Testis (tissue), 3 donors: ENCODE data around the gene RNF121. TPM values are rescaled to one million over a fixed set of nuclear protein-coding genes. Genes with fewer than 3 reads are reported as not detected.

Experiments used
- DNase-seq: peaks from one replicate; pipeline ENCODE4 v3.0.0-alpha.2; 2019
- H3K27ac ChIP-seq, 2 donors: fragments of 200-600 bp; sonication (generic); one replicate each; pipeline ENCODE4 v1.5.1; 2019
- H3K27me3 ChIP-seq: fragments of 200-600 bp; sonication (generic); one replicate; pipeline ENCODE4 v1.5.1; 2019
- H3K36me3 ChIP-seq: fragments of 200-600 bp; sonication (generic); one replicate; pipeline ENCODE4 v1.5.1; 2017; ENCODE audit warnings: low read depth; ENCODE audit errors: missing control alignments
- H3K4me1 ChIP-seq: fragments of 200-600 bp; sonication (generic); one replicate; pipeline ENCODE4 v1.5.1; 2019
- H3K4me3 ChIP-seq, 2 donors: fragments of 200-600 bp; sonication (generic); one replicate each; pipeline ENCODE4 v1.5.1; 2017 to 2019
- H3K9me3 ChIP-seq: fragments of 200-600 bp; sonication (generic); one replicate; pipeline ENCODE4 v1.5.1; 2017
- POLR2A ChIP-seq: fragments of 450-650 bp; IDR thresholded peaks from one replicate; pipeline ENCODE4 v1.6.1; 2017; ENCODE audit warnings: antibody characterized with exemption, mild to moderate bottlenecking, moderate library complexity
- WGBS, 2 donors: methylation state at CpG; one replicate each; pipeline ENCODE4 v1.1.5; 2018; 5-methylcytosine and 5-hydroxymethylcytosine counted together
- intact Hi-C: fragments of 100-400 bp; cut with DNase I; formaldehyde crosslinking; loops from one replicate; pipeline ENCODE4 v1.15.1; 2023; ENCODE audit warnings: low total_unique reads
- polyA plus RNA-seq: library from polyadenylated mRNA; stranded (reverse); fragments of 350-450 nt; fragmentation: Illumina TruSeq; extraction: RNeasy Lipid Tissue Mini Kit (QIAGEN cat#74804); gene quantifications from one replicate; pipeline ENCODE4 v1.2.3, GENCODE V29; 2014; ENCODE audit warnings: low read depth, low replicate concordance; ENCODE audit not compliant: insufficient read depth
- total RNA-seq, 2 donors: library from RNA; depleted of rRNA; stranded (reverse); fragments of >200 nt; gene quantifications; one replicate each; pipeline ENCODE4 v1.2.3, GENCODE V29; 2016
- TF ChIP-seq, protein P1 (sequence below), 3 experiments: fragments of 450-650 bp in 2 of 3; fragments of 200-600 bp in 1 of 3; sonication (generic) in 1 of 3; IDR thresholded peaks; one replicate each; pipeline ENCODE4 v1.5.1; 2016 to 2019; ENCODE audit warnings: antibody characterized with exemption in 3 of 3, mild to moderate bottlenecking in 2 of 3, moderate library complexity in 1 of 3

The RNF121 gene
- total and polyA plus RNA-seq, 3 donors from 2014 or later, result 51.7 to 72.5 (median 54.4) TPM

DNA sequence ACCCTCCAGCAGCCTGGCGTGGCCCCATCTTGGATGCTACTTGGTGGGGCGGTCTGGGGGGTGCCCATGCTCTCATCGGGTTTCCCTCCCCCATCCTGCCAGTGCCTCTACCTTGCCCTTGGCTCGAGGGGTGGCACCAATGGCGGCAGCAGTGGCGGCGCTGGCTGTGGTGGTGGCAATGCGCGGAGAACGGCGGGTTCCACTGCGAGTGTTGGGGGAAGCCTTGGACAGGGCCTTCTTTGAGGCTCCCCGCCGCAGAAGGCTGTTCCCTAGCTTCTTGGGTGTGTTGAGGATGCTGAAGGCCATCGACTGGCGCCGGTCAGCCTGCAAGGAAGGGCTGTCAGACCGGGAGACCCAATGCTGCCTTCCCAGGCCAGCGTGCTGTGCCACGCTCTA, 74.9 kb downstream of the RNF121 start:
- no peak overlapping the region for H3K27ac ChIP-seq
- peaks cover 15% of the 10 kb centered on the region for H3K4me1 ChIP-seq
- WGBS, 2 donors, result 82 to 94% methylated on average over 10 to 20 of the region's 20 CpGs

DNA sequence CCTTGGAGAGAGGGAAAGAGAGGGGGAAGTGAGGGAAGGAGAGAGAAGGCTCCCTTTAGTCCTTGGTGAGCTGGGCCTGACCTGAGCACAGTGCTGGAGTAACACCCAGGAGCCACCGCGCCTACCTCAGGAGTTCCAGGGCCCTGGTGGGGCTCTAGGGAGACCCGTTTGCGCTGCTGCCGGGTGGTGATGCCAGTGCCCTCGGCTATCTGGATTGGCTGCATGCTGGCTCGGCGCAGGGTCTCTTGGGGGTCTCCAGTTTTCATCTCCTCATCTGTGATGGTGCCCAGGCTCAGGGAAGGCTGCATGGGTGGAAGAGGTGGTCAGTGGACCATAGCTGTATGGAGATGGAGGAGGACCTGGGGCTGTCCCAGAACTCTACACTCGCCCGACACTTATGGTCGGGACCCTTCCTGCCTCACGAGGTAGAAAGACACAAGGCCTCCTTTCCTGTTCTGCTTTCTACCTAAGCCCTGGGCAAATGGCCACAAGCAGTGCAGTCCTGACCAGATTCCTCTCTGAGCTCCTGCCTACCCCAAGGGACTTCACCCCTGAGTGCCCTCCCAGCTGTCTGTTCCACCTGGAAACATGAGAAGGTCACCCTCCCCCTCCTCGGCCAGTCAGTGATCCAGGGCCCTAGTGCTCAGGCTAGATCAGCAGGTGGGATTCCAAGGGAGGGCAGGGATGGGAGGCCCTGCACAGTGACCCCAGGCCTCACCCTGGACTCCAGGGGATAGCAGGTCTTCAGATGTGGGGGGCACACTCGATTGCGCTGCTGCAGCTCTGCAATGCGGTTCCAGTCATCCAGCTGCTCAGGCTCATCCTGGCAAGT, 75.9 kb downstream of the RNF121 start:
- 85 to 89% methylated on average over 13 to 16 of the region's 16 CpGs for WGBS, 2 donors
- no peak for TF ChIP-seq POLR2A
- TF ChIP-seq, protein P1, sequence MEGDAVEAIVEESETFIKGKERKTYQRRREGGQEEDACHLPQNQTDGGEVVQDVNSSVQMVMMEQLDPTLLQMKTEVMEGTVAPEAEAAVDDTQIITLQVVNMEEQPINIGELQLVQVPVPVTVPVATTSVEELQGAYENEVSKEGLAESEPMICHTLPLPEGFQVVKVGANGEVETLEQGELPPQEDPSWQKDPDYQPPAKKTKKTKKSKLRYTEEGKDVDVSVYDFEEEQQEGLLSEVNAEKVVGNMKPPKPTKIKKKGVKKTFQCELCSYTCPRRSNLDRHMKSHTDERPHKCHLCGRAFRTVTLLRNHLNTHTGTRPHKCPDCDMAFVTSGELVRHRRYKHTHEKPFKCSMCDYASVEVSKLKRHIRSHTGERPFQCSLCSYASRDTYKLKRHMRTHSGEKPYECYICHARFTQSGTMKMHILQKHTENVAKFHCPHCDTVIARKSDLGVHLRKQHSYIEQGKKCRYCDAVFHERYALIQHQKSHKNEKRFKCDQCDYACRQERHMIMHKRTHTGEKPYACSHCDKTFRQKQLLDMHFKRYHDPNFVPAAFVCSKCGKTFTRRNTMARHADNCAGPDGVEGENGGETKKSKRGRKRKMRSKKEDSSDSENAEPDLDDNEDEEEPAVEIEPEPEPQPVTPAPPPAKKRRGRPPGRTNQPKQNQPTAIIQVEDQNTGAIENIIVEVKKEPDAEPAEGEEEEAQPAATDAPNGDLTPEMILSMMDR (IDR thresholded peaks at IDR 0.05), result no peak
- Histone ChIP-seq H3K9me3 (no peaks in the 10 kb centered on the region), H3K36me3 (peaks cover 5% of the 10 kb centered on the region), H3K27me3 (no peaks in the 10 kb centered on the region), H3K4me3 (no peak overlapping the region), H3K4me1 (peaks cover 6% of the 10 kb centered on the region), H3K27ac (no peak overlapping the region)
- DNase-seq, result no peak
- intact Hi-C loops, result no loop called here

More for the DNA sequence above, 74.9 kb downstream of the RNF121 start:
- Histone ChIP-seq H3K9me3 (no peaks in the 10 kb centered on the region), H3K36me3 (peaks cover 5% of the 10 kb centered on the region), H3K27me3 (no peaks in the 10 kb centered on the region), H3K4me3 (no peak overlapping the region)
- no peak for DNase-seq
- TF ChIP-seq, protein P1 (IDR thresholded peaks at IDR 0.05), result no peak
- TF ChIP-seq POLR2A, result no peak
- intact Hi-C loops, result no loop called here

DNA sequence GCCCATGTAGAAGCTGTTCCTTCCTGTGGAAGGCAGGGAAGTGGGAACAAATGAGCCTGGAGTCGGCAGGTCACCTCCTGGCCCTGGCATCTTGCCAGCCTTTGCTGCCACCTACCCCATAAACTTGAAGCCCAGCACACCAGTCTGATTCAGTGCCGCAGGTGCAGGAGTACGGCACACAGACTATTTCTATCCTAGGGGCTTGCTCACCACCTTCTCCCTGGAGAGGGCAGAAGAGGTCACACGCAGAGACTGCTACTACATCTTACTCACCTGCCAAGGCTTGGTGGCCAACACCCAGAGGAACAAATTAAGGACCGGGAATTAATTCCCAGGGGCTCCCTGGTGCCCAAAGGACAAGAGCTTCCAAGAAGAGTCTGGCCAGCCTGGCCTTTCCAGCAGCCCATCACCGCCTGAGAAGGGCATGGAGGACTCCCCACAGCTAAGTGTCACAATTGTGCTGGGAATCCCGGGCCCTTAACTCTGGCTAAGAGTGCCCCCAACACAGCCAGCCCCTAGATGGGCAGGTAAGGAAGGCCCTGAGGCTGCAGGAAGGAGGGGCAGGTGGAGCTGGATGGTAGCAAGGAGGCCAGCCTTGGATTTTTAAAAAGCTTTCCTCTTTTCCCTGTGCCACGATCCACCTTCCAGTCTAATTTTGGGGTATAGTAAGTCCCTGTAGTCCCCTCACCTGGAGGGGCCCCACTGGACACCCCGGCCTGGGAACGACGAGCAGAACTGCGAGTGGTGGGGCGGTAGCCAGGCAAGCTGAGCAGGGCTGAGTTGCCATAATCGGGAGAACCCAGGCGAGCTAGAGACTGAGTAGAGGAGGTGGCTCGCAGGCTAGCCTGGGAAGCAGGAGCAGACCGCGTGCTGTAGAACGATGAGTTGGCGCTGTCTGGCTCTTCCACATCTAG, 76.8 kb downstream of the RNF121 start:
- no peak overlapping the region for H3K4me3 ChIP-seq
- no peaks in the 10 kb centered on the region for H3K27me3 ChIP-seq
- no peak overlapping the region for H3K27ac ChIP-seq
- H3K4me1 ChIP-seq, result no peaks in the 10 kb centered on the region
- H3K36me3 ChIP-seq, result peaks cover 5% of the 10 kb centered on the region
- intact Hi-C loops, result no loop called here
- WGBS, 2 donors, result 85 to 87% methylated on average over 16 to 20 of the region's 20 CpGs
- TF ChIP-seq, protein P1 (IDR thresholded peaks at IDR 0.05), result no peak
- TF ChIP-seq POLR2A, result no peak
- H3K9me3 ChIP-seq, result no peaks in the 10 kb centered on the region
- no peak for DNase-seq

DNA sequence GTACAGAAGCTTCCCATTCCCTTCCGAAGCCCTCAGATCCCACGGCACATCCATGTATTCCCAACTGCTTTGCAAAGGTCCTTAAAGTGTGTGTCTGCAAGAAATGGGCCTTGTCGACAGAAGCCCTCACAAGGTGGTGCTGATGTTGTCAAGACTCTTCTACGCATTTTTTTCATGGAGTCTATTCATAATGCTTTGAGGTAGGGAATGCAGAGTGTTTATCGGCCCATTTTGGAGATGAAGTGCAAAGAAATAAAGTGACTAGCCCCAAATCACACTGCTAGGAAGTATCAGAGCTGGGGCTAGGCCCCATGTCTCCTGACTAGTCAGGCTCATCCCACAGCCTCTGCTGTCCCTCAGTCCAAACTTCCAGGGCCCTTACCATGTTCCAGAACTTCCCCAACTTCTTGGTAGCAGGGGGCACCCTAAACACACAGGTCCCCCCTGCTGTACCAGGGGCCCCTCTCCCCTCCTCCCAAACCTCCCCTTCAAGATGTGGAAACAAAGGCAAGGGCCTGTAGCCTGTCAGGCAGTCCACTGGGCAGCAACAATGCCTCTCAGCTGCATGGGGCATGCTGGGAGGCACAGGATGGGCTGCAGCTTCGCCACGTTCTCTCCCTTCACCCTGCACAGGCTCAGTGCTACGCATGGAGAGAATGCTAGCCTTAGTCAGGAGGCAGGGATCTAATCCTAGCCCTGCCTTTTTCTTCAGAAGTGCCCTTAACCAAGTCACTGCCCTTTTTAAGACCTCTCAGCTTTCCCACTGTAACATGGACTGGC, 77.7 kb downstream of the RNF121 start:
- Histone ChIP-seq H3K4me1 (no peaks in the 10 kb centered on the region), H3K4me3 (no peak overlapping the region), H3K27me3 (no peaks in the 10 kb centered on the region), H3K36me3 (peaks cover 5% of the 10 kb centered on the region), H3K9me3 (no peaks in the 10 kb centered on the region), H3K27ac (no peak overlapping the region)
- intact Hi-C loops, result no loop called here
- TF ChIP-seq POLR2A, result no peak
- TF ChIP-seq, protein P1 (IDR thresholded peaks at IDR 0.05), result no peak
- WGBS, 2 donors, result 83 to 88% methylated on average over 8 of the region's 8 CpGs
- DNase-seq, result no peak
